ENCODE measurements around the gene AOPEP.

- TF ChIP-seq CTCF (IDR thresholded peaks at IDR 0.05) (no peak), POLR2A (IDR thresholded peaks at IDR 0.05) (no peak)
Observed at GRCh38 chr9:94906181-94906580, 179.7 kb downstream of the AOPEP start.
